K562 (cell line): ENCODE results near the gene PIK3C2B. TPM values are rescaled to one million over a fixed set of nuclear protein-coding genes. Genes with fewer than 3 reads are reported as not detected.
A peak's percentile ranks its signal among the peaks of the same experiment; 100 is the strongest.

ENCODE experiments used
- BRF1 ChIP-seq: IDR thresholded peaks from 3 replicates; pipeline ENCODE4 v1.6.1; 2011; ENCODE audit warnings: borderline replicate concordance, mild to moderate bottlenecking; ENCODE audit not compliant: insufficient read length; ENCODE audit errors: extremely low read depth
- CBFA2T2 ChIP-seq: fragments of 450-650 bp; conservative IDR thresholded peaks from 2 replicates; pipeline ENCODE4 v1.6.1; 2017; ENCODE audit warnings: mild to moderate bottlenecking
- CBFA2T3 ChIP-seq: fragments of 450-650 bp; IDR thresholded peaks from 2 replicates; pipeline ENCODE4 v1.6.1; 2017
- CBFB ChIP-seq: sonication (generic); formaldehyde crosslinking; IDR thresholded peaks from 2 replicates; pipeline ENCODE4 v1.4.0; 2020; ENCODE audit warnings: mild to moderate bottlenecking, missing genetic modification reagents
- CEBPB ChIP-seq: fragments of 450-650 bp; IDR thresholded peaks from 2 replicates; pipeline ENCODE4 v1.6.1; 2016; ENCODE audit warnings: missing genetic modification characterization, missing compliant biosample characterization
- CXXC5 ChIP-seq: fragments of 250-450 bp; sonication (Bioruptor Pico); IDR thresholded peaks from 2 replicates; pipeline ENCODE4 v1.8.0; 2022; ENCODE audit warnings: inconsistent platforms, mild to moderate bottlenecking, moderate library complexity
- ERF ChIP-seq: fragments of 450-650 bp; formaldehyde crosslinking; IDR thresholded peaks from 2 replicates; pipeline ENCODE4 v1.4.0; 2020; ENCODE audit warnings: mild to moderate bottlenecking, mixed read lengths
- FOXK2 ChIP-seq, 2 experiments: fragments of 450-650 bp; IDR thresholded peaks in 1 of 2; conservative IDR thresholded peaks in 1 of 2; 2 replicates each; pipeline ENCODE4 v1.6.1; 2016; ENCODE audit warnings: low read depth in 2 of 2, mild to moderate bottlenecking in 1 of 2
- GATA2 ChIP-seq: sonication (generic); formaldehyde crosslinking; IDR thresholded peaks from 2 replicates; pipeline ENCODE4 v1.4.0; 2020; ENCODE audit warnings: mild to moderate bottlenecking, missing genetic modification reagents
- KAT7 ChIP-seq: sonication (generic); formaldehyde crosslinking; IDR thresholded peaks from 2 replicates; pipeline ENCODE4 v1.8.0; 2022; ENCODE audit warnings: missing genetic modification reagents, mild to moderate bottlenecking, borderline replicate concordance
- KDM2B ChIP-seq: fragments of 250-450 bp; sonication (Bioruptor Pico); IDR thresholded peaks from 2 replicates; pipeline ENCODE4 v1.8.0; 2021; ENCODE audit warnings: mild to moderate bottlenecking, moderate library complexity
- NCOA6 ChIP-seq: fragments of 450-650 bp; IDR thresholded peaks from 2 replicates; pipeline ENCODE4 v1.6.1; 2017; ENCODE audit warnings: mild to moderate bottlenecking
- NR1H2 ChIP-seq: sonication (generic); formaldehyde crosslinking; IDR thresholded peaks from 2 replicates; pipeline ENCODE4 v1.4.0; 2020; ENCODE audit warnings: mild to moderate bottlenecking, missing genetic modification reagents
- RAD51 ChIP-seq: fragments of 450-650 bp; IDR thresholded peaks from 2 replicates; pipeline ENCODE4 v1.7.1; 2016; ENCODE audit warnings: low read depth, mild to moderate bottlenecking, borderline replicate concordance
- RBM39 ChIP-seq: fragments of 200-400 bp; formaldehyde crosslinking; optimal IDR thresholded peaks from 2 replicates; pipeline ENCODE3; 2018; ENCODE audit warnings: low read depth, low read length
- RFX5 ChIP-seq: IDR thresholded peaks from 2 replicates; pipeline ENCODE4 v1.6.1; 2011; ENCODE audit warnings: low read depth, mild to moderate bottlenecking, improper control_type of control experiment, low read length
- SLC30A9 ChIP-seq: fragments of 250-450 bp; sonication (Bioruptor Pico); IDR thresholded peaks from 2 replicates; pipeline ENCODE4 v1.8.0; 2022; ENCODE audit warnings: mild to moderate bottlenecking, moderate library complexity
- SREBF2 ChIP-seq: sonication (generic); formaldehyde crosslinking; IDR thresholded peaks from 2 replicates; pipeline ENCODE4 v1.4.0; 2020; ENCODE audit warnings: mild to moderate bottlenecking, missing genetic modification reagents
- TCF7 ChIP-seq: sonication (generic); IDR thresholded peaks from 2 replicates; pipeline ENCODE4 v1.6.1; 2016; ENCODE audit warnings: antibody characterized with exemption, borderline replicate concordance
- ZBED1 ChIP-seq: IDR thresholded peaks from 2 replicates; pipeline ENCODE4 v1.6.1; 2014
- ZBTB1 ChIP-seq: sonication (generic); formaldehyde crosslinking; IDR thresholded peaks from 2 replicates; pipeline ENCODE4 v1.8.1; 2023; ENCODE audit warnings: missing genetic modification reagents, low read depth, mild to moderate bottlenecking, borderline replicate concordance
- ZFP1 ChIP-seq: fragments of 450-650 bp; formaldehyde crosslinking; IDR thresholded peaks from 2 replicates; pipeline ENCODE4 v1.4.0; 2020; ENCODE audit warnings: mild to moderate bottlenecking, mixed read lengths
- ZNF589 ChIP-seq: fragments of 200-800 bp; sonication (Bioruptor generic); IDR thresholded peaks from 2 replicates; pipeline ENCODE4 v1.6.1; 2016; ENCODE audit warnings: low read depth, missing genetic modification characterization, missing compliant biosample characterization
- polyA plus RNA-seq, 8 experiments: library from polyadenylated mRNA; depleted of rRNA in 4 of 8; stranded (reverse) in 5 of 8; unstranded in 3 of 8; fragments of >200 nt; fragmentation: Nextera tagmentation in 2 of 8; fragmentation: Illumina TruSeq in 1 of 8; extraction: Ambion mirVana in 2 of 8; extraction: Trizol in 1 of 8; gene quantifications; 2 replicates each; pipeline versions ENCODE4 v1.2.1 to v1.2.3, GENCODE V29; 2011 to 2014; ENCODE audit warnings: inconsistent platforms in 1 of 8, missing spikeins in 1 of 8
- total RNA-seq, 7 experiments: library from RNA; depleted of rRNA in 6 of 7; stranded (reverse); fragments of >200 nt in 6 of 7; fragmentation: Illumina TruSeq in 2 of 7; extraction: Trizol in 2 of 7; gene quantifications; 2 replicates each; pipeline versions ENCODE4 v1.2.1 to v1.2.3, GENCODE V29; 2011 to 2021; ENCODE audit warnings: low replicate concordance in 1 of 7
- TF ChIP-seq, protein P1 (sequence below), 2 experiments: fragments of 450-650 bp in 1 of 2; sonication (generic) in 1 of 2; formaldehyde crosslinking; conservative IDR thresholded peaks; 2 replicates each; pipeline versions ENCODE4 v1.4.0 to v1.8.1; 2020 to 2022; ENCODE audit warnings: mild to moderate bottlenecking in 1 of 2, missing genetic modification reagents in 1 of 2
- TF ChIP-seq, protein P2 (sequence below): fragments of 200-800 bp; sonication (Bioruptor generic); IDR thresholded peaks from 2 replicates; pipeline ENCODE4 v1.6.1; 2016; ENCODE audit warnings: missing genetic modification characterization, missing compliant biosample characterization

PIK3C2B gene
- total and polyA plus RNA-seq, 9 of the 15 experiments (the other 6 are each of a cell fraction or from before 2014, with no cell fraction given): 0.10 to 2.9 (median 0.72) TPM

DNA sequence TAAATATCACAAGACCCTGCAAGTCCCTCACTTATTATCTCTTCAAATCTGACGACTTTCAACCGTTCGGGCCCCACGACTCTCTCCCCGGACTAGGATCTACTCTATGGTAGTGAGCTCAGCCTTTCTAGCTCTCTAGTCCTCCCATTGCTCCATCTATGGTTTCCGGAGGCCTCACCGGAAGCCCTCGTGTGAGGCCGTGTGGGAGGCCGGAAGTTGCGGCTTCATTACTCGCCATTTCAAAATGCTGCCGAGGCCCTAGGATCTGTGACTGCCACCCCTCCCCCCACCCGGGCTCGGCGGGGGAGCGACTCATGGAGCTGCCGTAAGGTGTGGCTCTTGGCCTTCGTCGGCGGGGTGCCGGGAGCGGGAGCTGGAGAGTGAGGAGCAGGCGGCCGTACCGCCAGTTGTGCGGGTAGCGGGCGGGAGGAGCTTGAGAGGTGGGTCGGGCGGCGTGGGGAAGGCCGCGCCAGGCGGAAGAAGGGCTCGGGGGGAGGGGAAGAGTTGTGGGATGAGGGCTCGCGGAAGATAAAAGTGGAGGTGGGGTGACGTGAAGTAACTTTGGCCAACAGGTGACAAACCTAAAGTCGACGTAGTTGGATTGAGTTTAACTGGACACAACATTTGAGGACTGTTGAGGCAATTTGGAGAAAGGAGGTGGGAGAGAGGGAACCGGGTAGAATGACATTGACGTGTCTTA is 21.7 kb upstream of the PIK3C2B start, which contains the start of gene MDM4 (continued):
- no peak for TF ChIP-seq BRF1
- TF ChIP-seq CBFB (CRISPR knock-in tag): no peak
- TF ChIP-seq ZNF589 (CRISPR knock-in tag): no peak; the same call in 1 of the 2 replicates
- no peak for TF ChIP-seq ZFP1 (CRISPR knock-in tag)
- peak; percentile 85 for TF ChIP-seq CEBPB (tag)
- no peak; the same call in 1 of the 2 replicates for TF ChIP-seq RAD51
- peak; percentile 88; the same call in 1 of the 2 replicates for TF ChIP-seq TCF7
- TF ChIP-seq ZBTB1: peak; percentile 90
- TF ChIP-seq CXXC5 (CRISPR knock-in tag): peak; percentile 93
- TF ChIP-seq CBFA2T3: peak; percentile 69
- TF ChIP-seq NCOA6: no peak
- TF ChIP-seq, protein P1, sequence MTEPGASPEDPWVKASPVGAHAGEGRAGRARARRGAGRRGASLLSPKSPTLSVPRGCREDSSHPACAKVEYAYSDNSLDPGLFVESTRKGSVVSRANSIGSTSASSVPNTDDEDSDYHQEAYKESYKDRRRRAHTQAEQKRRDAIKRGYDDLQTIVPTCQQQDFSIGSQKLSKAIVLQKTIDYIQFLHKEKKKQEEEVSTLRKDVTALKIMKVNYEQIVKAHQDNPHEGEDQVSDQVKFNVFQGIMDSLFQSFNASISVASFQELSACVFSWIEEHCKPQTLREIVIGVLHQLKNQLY (CRISPR knock-in tag; conservative IDR thresholded peaks at IDR 0.05): peak in 1 of 2 experiments; percentile 77; a peak in 1 of 4 replicates
- no peak for TF ChIP-seq SREBF2
- 0 out of 2 replicates have a peak, but pooled peaks have one; percentile 91 for TF ChIP-seq NR1H2 (CRISPR knock-in tag)
- TF ChIP-seq, protein P2, sequence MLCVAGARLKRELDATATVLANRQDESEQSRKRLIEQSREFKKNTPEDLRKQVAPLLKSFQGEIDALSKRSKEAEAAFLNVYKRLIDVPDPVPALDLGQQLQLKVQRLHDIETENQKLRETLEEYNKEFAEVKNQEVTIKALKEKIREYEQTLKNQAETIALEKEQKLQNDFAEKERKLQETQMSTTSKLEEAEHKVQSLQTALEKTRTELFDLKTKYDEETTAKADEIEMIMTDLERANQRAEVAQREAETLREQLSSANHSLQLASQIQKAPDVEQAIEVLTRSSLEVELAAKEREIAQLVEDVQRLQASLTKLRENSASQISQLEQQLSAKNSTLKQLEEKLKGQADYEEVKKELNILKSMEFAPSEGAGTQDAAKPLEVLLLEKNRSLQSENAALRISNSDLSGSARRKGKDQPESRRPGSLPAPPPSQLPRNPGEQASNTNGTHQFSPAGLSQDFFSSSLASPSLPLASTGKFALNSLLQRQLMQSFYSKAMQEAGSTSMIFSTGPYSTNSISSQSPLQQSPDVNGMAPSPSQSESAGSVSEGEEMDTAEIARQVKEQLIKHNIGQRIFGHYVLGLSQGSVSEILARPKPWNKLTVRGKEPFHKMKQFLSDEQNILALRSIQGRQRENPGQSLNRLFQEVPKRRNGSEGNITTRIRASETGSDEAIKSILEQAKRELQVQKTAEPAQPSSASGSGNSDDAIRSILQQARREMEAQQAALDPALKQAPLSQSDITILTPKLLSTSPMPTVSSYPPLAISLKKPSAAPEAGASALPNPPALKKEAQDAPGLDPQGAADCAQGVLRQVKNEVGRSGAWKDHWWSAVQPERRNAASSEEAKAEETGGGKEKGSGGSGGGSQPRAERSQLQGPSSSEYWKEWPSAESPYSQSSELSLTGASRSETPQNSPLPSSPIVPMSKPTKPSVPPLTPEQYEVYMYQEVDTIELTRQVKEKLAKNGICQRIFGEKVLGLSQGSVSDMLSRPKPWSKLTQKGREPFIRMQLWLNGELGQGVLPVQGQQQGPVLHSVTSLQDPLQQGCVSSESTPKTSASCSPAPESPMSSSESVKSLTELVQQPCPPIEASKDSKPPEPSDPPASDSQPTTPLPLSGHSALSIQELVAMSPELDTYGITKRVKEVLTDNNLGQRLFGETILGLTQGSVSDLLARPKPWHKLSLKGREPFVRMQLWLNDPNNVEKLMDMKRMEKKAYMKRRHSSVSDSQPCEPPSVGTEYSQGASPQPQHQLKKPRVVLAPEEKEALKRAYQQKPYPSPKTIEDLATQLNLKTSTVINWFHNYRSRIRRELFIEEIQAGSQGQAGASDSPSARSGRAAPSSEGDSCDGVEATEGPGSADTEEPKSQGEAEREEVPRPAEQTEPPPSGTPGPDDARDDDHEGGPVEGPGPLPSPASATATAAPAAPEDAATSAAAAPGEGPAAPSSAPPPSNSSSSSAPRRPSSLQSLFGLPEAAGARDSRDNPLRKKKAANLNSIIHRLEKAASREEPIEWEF (CRISPR knock-in tag): no peak
- TF ChIP-seq KAT7 (CRISPR knock-in tag): peak; percentile 99; the same call in 1 of the 2 replicates
- TF ChIP-seq FOXK2 (conservative IDR thresholded peaks at IDR 0.05 in 1 of 2, IDR thresholded peaks at IDR 0.05 in 1 of 2; ENCODE audit: low read depth in 2 of 2): peak; percentile 88 to 92
- no peak for TF ChIP-seq ERF (CRISPR knock-in tag)
- TF ChIP-seq KDM2B (CRISPR knock-in tag): no peak
- peak; percentile 84; the same call in 1 of the 2 replicates for TF ChIP-seq GATA2 (CRISPR knock-in tag)
- TF ChIP-seq CBFA2T2: no peak; the same call in 1 of the 2 replicates
- TF ChIP-seq SLC30A9: no peak
- TF ChIP-seq RFX5: no peak
- no peak for TF ChIP-seq RBM39
- peak; percentile 45; the same call in 1 of the 2 replicates for TF ChIP-seq ZBED1
